Right cardiac atrium (tissue), 5 donors: ENCODE measurements around the gene SDHAF2. TPM values are rescaled to one million over a fixed set of nuclear protein-coding genes. Genes with fewer than 3 reads are reported as not detected.
A peak's percentile ranks its signal among the peaks of the same experiment; 100 is the strongest.
"Not testable (repeated sequence)": the region's sequence is repeated elsewhere in the genome, so short reads cannot be mapped to it uniquely, and the experiment has no call there.

ENCODE experiments used
- ATAC-seq, 2 donors: fragments of 200-7000 bp; cut with Tn5 transposase; one replicate each; pipeline versions ENCODE4 v1.8.0 to v1.9.1; 2020; ENCODE audit warnings: moderate library complexity in 2 of 2, mild to moderate bottlenecking in 1 of 2
- DNase-seq, 3 donors: peaks; one replicate each; pipeline ENCODE4 v3.0.0-alpha.2; 2020
- H3K27ac ChIP-seq: one replicate; pipeline ENCODE4 v1.5.1; 2013; ENCODE audit warnings: mild to moderate bottlenecking, low read length, control low read depth, moderate library complexity
- H3K27me3 ChIP-seq: one replicate; pipeline ENCODE4 v1.6.1; 2013; ENCODE audit not compliant: control insufficient read depth, insufficient read depth
- H3K4me1 ChIP-seq: one replicate; pipeline ENCODE4 v1.6.1; 2013; ENCODE audit warnings: low read length; ENCODE audit not compliant: control insufficient read depth, insufficient read depth
- H3K4me3 ChIP-seq: one replicate; pipeline ENCODE4 v1.5.1; 2013; ENCODE audit warnings: low read length, control low read depth
- H3K9me3 ChIP-seq: one replicate; pipeline ENCODE4 v1.6.1; 2013; ENCODE audit warnings: low read length; ENCODE audit not compliant: control insufficient read depth
- WGBS: extraction: QIAGEN DNeasy Blood & Tissue Kit; methylation state at CpG from one replicate; pipeline ENCODE4 v1.1.7; 2013; 5-methylcytosine and 5-hydroxymethylcytosine counted together
- intact Hi-C, 4 donors: fragments of 100-400 bp; cut with DNase I; formaldehyde crosslinking; loops; one replicate each; pipeline versions ENCODE4 v1.11.0 to v1.14.0; 2022 to 2023
- polyA plus RNA-seq: library from polyadenylated mRNA; stranded (reverse); fragments of 200-250 nt; gene quantifications from one replicate; pipeline ENCODE4 v1.2.3, GENCODE V29; 2013
- total RNA-seq, 4 donors: library from RNA; stranded (reverse); fragmentation: NEBNext Ultra II Directional; extraction: Animal tissue kit (Norgen Biotek cat#: 25700); gene quantifications; one replicate each; pipeline ENCODE4 v1.2.1, GENCODE V29; 2021
- donor health status: healthy with polysubstance abuse.
- donor health status: DM: no; HTN: yes; CAD: no.
- donor health status: DM: no; HTN: no; CAD: no.
- donor health status: DM: no; HTN: yes; CAD: no; lungs with severe emphysema.
- donor health status: DM: yes; HTN: yes; CAD: no.

Gene SDHAF2
- total and polyA plus RNA-seq, 5 donors, result 32.9 to 57.8 (median 33.5) TPM

DNA sequence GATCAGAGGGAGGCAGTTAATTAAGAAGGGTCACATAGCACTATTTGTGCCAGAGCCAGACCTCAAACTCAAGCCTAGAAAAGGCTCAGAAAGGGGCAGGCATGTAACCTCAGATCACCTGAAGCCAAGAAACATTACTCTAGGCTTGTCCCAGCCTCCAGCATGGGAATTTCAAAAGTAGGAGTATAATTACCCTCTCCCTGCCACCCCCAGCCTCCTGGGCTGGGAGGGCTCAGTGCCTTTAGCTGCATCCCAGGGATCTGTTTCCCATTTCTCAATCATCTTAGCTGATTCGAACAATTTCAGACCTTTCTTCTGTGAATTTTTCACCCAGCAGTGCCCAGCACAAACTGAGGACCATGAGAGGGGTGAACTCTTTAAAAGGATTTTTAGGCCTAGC is 45.5 kb downstream of the SDHAF2 start:
- 90% methylated on average over 1 of the region's 1 CpG for WGBS
- ATAC-seq (no peak), DNase-seq (no peak)
- H3K9me3 ChIP-seq, result no peaks in the 10 kb centered on the region
- H3K27me3 ChIP-seq, result no peaks in the 10 kb centered on the region
- H3K4me1 ChIP-seq, result no peaks in the 10 kb centered on the region
- H3K4me3 ChIP-seq, result no peak overlapping the region
- intact Hi-C loops, result loop anchor here in 3 of 4 donors (5.0 to 10.0 kb wide), 2 partner anchors 149 to 162 kb away; no protein-coding TSS in a partner anchor
- no peak overlapping the region for H3K27ac ChIP-seq

DNA sequence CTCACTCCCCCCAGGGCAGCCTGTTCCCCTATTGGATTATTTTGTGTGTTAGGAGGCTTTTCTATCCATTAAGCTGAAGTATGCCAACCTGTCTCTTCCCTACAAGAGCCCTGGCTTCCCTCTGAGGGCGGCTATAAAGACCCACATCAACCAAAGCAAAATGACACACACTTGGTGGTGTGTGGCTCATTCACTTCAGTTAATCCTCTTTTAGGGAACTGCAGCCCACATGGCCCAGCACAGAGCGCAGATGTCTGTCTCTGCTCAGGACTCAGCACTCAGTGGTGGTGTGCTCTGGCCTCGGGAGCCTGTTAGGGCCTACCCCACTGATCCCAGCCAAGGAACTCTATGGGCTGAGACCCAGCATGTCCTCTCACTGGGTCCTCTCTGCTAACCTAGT is 46.4 kb downstream of the SDHAF2 start:
- Histone ChIP-seq H3K27me3 (no peaks in the 10 kb centered on the region), H3K9me3 (no peaks in the 10 kb centered on the region), H3K4me1 (no peaks in the 10 kb centered on the region), H3K27ac (no peak overlapping the region), H3K4me3 (no peak overlapping the region)
- ATAC-seq (no peak), DNase-seq (no peak)
- intact Hi-C loops, result loop anchor here in 3 of 4 donors (2.0 to 10.0 kb wide), 3 partner anchors 40 to 161 kb away; no protein-coding TSS in a partner anchor
- WGBS, result 79% methylated on average over 3 of the region's 3 CpGs

DNA sequence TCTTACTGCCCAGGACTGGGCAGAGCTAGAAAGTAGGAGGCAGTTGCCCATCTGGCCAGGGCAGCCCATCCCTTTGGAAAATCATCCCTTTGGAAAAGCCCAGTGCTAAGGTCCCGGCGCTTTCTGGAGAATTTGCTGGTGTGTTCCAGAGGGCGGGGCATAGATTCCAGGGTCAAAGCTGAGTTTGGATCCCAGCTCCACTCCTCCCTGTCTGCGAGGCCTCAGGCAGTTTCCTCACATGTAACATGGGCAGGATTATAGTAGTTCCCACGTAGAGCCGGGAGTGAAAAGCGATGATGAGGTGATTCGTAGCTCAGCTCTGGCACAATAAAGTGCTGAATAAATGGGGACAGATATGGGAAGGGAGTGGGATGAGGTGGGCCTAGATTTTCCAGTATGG is 47.2 kb downstream of the SDHAF2 start:
- peak overlapping the region; percentile 25 for H3K27ac ChIP-seq
- peak; percentile 5 to 22 for ATAC-seq
- DNase-seq, result peak in 2 of 3 donors; percentile 44 to 71
- WGBS, result 43% methylated on average over 8 of the region's 8 CpGs
- intact Hi-C loops, result loop anchor here in 3 of 4 donors (2.0 to 10.0 kb wide), 3 partner anchors 40 to 160 kb away; no protein-coding TSS in a partner anchor
- H3K4me3 ChIP-seq, result no peak overlapping the region
- H3K4me1 ChIP-seq, result no peaks in the 10 kb centered on the region
- no peaks in the 10 kb centered on the region for H3K27me3 ChIP-seq
- no peaks in the 10 kb centered on the region for H3K9me3 ChIP-seq

DNA sequence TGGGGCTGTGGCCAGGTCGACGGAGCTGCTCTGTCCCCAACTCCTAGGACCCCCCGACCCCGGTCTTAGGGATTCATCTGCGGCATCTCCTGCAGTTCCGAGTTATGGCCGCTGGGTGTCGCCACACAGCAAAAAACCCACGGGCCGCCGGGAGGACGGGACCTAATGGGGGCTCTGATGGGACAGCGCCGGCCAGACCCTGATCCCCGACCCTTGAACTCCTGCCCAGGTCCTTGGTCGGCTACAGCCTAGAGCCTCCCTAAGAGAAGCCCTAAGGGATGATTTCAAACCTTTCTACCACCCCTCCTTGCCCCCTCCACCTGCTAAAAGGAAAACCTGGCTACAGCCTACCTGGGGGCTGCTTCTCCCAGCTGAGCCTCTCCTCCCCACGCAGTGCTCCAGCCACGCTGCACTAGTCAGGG is 47.8 kb downstream of the SDHAF2 start:
- WGBS, result 3% methylated on average over 18 of the region's 18 CpGs
- intact Hi-C loops, result loop anchor here in 3 of 4 donors (2.0 to 10.0 kb wide), 3 partner anchors 39 to 160 kb away; no protein-coding TSS in a partner anchor
- Histone ChIP-seq H3K9me3 (no peaks in the 10 kb centered on the region), H3K4me1 (no peaks in the 10 kb centered on the region), H3K4me3 (no peak overlapping the region), H3K27ac (no peak overlapping the region), H3K27me3 (no peaks in the 10 kb centered on the region)
- peak; percentile 7 to 39 for ATAC-seq
- DNase-seq, result peak; percentile 47 to 84 (median 83)

DNA sequence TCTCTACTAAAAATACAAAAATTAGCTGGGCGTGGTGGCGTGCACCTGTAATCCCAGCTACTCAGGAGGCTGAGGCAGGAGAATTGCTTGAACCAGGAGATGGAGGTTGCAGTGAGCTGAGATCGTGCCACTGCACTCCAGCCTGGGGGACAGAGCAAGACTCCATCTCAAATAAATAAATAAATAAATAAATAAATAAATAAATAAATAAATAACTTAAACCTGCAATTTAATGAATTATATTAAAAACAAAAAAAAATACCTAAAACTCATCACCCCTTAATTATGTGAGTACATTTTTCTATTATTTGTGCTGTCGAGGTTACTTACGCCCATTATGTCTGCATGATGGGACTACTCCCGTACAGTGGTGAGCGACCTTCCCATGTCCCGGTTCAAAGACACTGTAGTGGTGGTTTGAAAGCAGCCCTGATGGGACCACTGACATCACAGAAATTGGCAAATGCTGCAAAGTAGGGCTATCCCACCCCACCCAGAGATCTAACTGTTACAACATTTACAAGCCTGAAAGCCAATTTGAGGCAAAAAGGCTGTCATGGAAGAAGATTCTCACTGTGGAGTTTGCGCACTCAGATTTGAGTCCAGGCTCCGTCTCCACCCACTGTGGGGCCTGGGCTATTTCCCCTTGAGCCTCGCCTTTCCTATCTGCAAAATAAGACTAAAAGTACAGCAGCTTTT is 49.6 kb downstream of the SDHAF2 start:
- not testable (repeated sequence) for H3K4me1 ChIP-seq, H3K27ac ChIP-seq, H3K27me3 ChIP-seq, H3K4me3 ChIP-seq, DNase-seq, ATAC-seq, H3K9me3 ChIP-seq
- intact Hi-C loops, result loop anchor here (5.0 to 10.0 kb wide), 4 partner anchors 38 to 158 kb away; no protein-coding TSS in a partner anchor
- 90% methylated on average over 11 of the region's 11 CpGs for WGBS

DNA sequence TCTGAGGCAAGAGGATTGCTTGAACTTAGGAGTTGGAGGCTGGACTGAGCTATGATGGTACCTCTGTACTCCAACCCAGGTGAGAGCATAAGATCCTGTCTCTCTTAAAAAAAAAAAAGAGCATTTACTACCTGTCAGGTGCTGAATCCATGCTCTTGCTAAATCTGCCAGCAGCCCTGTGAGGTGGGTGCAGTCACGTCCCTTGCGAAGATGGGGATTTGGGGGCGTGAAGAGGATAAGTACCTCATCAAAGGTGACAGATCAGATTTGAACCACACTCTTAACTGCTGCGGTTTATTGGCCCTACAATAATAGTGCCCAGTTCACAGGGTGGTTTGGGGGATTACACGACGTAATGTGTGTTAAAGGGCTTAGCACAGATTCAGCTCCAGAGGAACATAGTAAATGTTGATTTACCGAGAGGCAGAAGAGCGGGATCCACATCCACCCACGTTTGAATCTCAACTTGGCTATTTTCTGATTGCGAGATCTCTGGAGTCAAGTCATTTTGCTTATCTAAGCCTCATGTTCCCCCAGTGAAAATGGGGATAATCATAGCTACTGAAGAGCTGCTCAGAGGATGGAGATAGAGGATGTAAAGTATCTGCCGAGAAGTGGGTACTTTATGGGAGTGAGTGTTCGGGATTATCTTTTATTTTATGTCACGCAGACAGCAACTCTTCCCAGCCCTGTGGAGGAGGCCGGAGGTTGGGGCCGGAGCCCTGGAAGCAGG is 50.5 kb downstream of the SDHAF2 start:
- ATAC-seq (no peak), DNase-seq (peak in 1 of 3 donors; percentile 17)
- Histone ChIP-seq H3K4me1 (no peaks in the 10 kb centered on the region), H3K27ac (no peak overlapping the region), H3K4me3 (no peak overlapping the region), H3K27me3 (no peaks in the 10 kb centered on the region), H3K9me3 (no peaks in the 10 kb centered on the region)
- intact Hi-C loops, result loop anchor here in 2 of 4 donors (5.0 to 10.0 kb wide), 2 partner anchors 37 to 154 kb away; no protein-coding TSS in a partner anchor
- WGBS, result 70% methylated on average over 15 of the region's 15 CpGs

DNA sequence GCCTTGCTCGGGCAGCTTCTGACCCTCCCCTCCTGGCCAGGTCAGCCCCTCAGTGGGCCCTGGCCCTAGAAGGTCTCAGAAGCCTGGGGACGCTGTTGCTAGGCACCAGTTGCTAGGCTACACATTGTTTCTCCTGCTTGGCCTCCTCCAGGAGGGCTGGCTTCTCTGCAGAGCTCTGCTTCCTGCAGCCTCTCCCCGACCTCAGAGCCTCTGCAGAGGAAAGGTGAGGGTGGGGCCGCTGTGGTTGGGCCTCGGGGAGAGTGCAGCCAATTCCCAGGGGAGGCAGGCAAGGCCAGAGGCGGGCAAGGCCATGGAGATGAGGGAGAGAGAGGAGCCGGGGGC is 51.0 kb downstream of the SDHAF2 start:
- 27% methylated on average over 7 of the region's 7 CpGs for WGBS
- Histone ChIP-seq H3K4me3 (no peak overlapping the region), H3K9me3 (no peaks in the 10 kb centered on the region), H3K27me3 (no peaks in the 10 kb centered on the region), H3K27ac (no peak overlapping the region), H3K4me1 (no peaks in the 10 kb centered on the region)
- intact Hi-C loops, result loop anchor here in 2 of 4 donors (5.0 to 10.0 kb wide), 2 partner anchors 36 to 154 kb away; no protein-coding TSS in a partner anchor
- ATAC-seq (peak in 1 of 2 donors; percentile 17), DNase-seq (peak in 1 of 3 donors; percentile 54)

DNA sequence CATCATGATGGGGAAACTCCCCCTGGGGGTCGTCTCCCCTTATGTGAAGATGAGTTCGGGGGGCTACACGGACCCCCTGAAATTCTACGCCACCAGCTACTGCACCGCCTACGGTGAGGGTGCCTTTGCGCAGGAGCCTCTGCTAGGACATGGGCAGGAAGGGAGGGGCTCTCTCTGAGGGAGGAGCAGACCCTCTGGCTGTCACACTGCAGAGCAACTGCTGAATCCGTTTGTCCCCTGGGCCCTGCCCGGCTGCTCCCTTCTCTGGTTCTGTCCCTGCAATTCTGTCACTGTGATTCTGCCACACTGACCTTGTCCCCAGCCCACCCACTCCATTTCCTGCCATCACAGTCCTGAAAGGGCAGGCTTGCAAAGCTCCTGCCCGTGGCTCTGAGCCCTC is 51.9 kb downstream of the SDHAF2 start:
- 55% methylated on average over 10 of the region's 10 CpGs for WGBS
- intact Hi-C loops, result loop anchor here in 2 of 4 donors (5.0 to 10.0 kb wide), 2 partner anchors 35 to 153 kb away; no protein-coding TSS in a partner anchor

DNA sequence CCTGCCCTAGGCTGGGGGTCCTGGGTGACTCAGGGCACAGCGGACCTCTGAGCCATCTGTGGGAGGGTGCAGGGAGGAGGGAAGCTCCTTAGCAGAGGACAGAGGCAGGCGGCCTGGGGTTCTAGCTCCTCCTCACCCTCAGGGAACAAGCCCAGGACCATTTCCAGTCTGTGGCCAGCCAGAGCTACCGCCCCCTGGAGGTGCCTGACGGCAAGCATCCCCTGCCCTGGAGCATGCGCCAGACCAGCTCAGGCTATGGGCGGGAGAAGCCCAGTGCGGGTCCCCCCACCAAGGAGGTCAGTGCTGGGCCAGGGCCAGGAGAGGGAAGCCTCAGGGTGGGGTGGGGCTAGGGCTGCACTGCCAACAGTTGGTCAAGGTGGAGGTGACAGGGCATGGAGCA is 52.6 kb downstream of the SDHAF2 start:
- peak; percentile 22 to 29 for ATAC-seq

More for the DNA sequence above, 51.9 kb downstream of the SDHAF2 start:
- H3K27me3 ChIP-seq, result no peaks in the 10 kb centered on the region
- H3K27ac ChIP-seq, result no peak overlapping the region
- H3K4me3 ChIP-seq, result no peak overlapping the region
- no peak for DNase-seq
- ATAC-seq, result peak in 1 of 2 donors; percentile 2
- no peaks in the 10 kb centered on the region for H3K9me3 ChIP-seq
- H3K4me1 ChIP-seq, result no peaks in the 10 kb centered on the region

DNA sequence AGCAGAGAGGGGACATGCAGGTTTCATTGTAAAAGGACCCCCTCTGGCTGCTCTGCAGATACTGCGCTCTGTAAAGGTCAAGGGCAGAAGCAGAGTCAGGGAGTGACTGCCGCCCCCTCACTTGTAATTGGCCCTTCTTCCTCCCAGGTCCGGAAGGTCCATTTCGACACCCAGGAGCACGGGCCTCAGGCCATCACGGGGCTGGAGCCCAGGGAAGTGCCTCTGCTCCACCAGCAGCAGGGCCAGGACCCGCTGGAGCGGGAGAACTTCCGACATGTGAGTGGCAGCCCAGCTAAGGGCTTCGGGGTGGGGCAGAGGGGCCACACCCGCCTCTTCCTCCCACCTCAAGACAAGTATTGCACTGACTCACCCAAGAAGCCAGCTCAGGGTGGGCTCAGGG is 54.6 kb downstream of the SDHAF2 start:
- H3K9me3 ChIP-seq, result no peaks in the 10 kb centered on the region
- intact Hi-C loops, result loop anchor here in 2 of 4 donors (5.0 to 10.0 kb wide), 2 partner anchors 33 to 150 kb away; no protein-coding TSS in a partner anchor
- no peaks in the 10 kb centered on the region for H3K4me1 ChIP-seq
- H3K27me3 ChIP-seq, result no peaks in the 10 kb centered on the region
- no peak overlapping the region for H3K4me3 ChIP-seq
- ATAC-seq, result no peak
- H3K27ac ChIP-seq, result no peak overlapping the region
- 77% methylated on average over 11 of the region's 11 CpGs for WGBS
- DNase-seq, result no peak

More for the DNA sequence above, 52.6 kb downstream of the SDHAF2 start:
- intact Hi-C loops, result loop anchor here in 2 of 4 donors (5.0 to 10.0 kb wide), 2 partner anchors 35 to 152 kb away; no protein-coding TSS in a partner anchor
- Histone ChIP-seq H3K27ac (no peak overlapping the region), H3K27me3 (no peaks in the 10 kb centered on the region), H3K9me3 (no peaks in the 10 kb centered on the region), H3K4me3 (no peak overlapping the region), H3K4me1 (no peaks in the 10 kb centered on the region)
- 36% methylated on average over 7 of the region's 7 CpGs for WGBS
- DNase-seq, result no peak
